ENCODE data around the gene CHD2. TPM values are rescaled to one million over a fixed set of nuclear protein-coding genes. Genes with fewer than 3 reads are reported as not detected.

The CHD2 gene
- total RNA-seq, 1 experiment from 2014 or later = 81.8 TPM

DNA sequence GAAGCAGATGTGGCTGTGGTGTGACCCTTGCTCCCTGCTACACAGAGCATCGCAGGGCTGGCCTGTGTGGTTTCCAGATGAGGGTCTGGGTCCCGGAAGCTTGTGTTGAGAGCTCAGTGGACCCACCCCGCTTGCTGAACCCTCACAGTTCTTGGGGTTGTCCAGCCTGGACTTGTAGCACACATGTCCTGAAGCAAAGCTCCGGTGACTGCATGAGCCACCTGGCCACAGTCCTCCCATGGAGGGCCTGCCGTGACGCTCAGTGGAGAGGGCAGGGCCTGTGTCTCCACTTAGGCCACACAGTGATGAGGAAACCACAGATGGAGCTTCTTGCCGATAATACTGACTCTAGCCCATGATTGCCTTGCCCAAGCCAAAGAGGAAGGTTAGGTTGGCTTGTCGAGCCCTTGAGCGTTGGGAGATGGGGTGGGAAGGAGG lies 126.3 kb downstream of the CHD2 start:
- H3K27ac ChIP-seq (ENCODE audit: low read length) = 0 out of 2 replicates have a peak overlapping the region, but pooled peaks have one; percentile 2
- POLR2A ChIA-PET = no interaction called here
- no peak for ATAC-seq
- TF ChIP-seq CTCF (IDR thresholded peaks at IDR 0.05) = no peak
- TF ChIP-seq SIN3A (IDR thresholded peaks at IDR 0.05; ENCODE audit: borderline replicate concordance, insufficient read depth, low read depth, low read length) = no peak
- no peak for TF ChIP-seq TCF7L2 (IDR thresholded peaks at IDR 0.05; ENCODE audit: low read depth, low read length)
- TF ChIP-seq POLR2AphosphoS5 (IDR thresholded peaks at IDR 0.05; ENCODE audit: low read depth, low read length) = no peak
- no peaks in the 10 kb centered on the region for H3K27me3 ChIP-seq (ENCODE audit: control insufficient read depth, insufficient read depth, low read length)
- no peak for DNase-seq (ENCODE audit: low read depth, low spot score)
- peaks cover 44% of the 10 kb centered on the region for H3K4me1 ChIP-seq (ENCODE audit: control insufficient read depth, insufficient read depth, low read length)
- intact Hi-C loops (cut with micrococcal nuclease; ENCODE audit: unreplicated experiment) = no loop called here
- BruUV-seq (replicated peaks) = no TSS peak
- in situ Hi-C loops (cut with HindIII; ENCODE audit: low pct_unique_long_range_greater_than_20kb, low sequenced_read_pairs) = no loop called here
- CTCF ChIA-PET = no interaction called here
- peaks cover 43% of the 10 kb centered on the region for H3K36me3 ChIP-seq (ENCODE audit: control insufficient read depth, insufficient read depth, low read length)
- H3K9me3 ChIP-seq (ENCODE audit: control insufficient read depth, insufficient read depth, low read depth, low read length) = no peaks in the 10 kb centered on the region
- no peak overlapping the region for H3K4me3 ChIP-seq (ENCODE audit: low read depth in 2 of 2, low read length in 2 of 2)

DNA sequence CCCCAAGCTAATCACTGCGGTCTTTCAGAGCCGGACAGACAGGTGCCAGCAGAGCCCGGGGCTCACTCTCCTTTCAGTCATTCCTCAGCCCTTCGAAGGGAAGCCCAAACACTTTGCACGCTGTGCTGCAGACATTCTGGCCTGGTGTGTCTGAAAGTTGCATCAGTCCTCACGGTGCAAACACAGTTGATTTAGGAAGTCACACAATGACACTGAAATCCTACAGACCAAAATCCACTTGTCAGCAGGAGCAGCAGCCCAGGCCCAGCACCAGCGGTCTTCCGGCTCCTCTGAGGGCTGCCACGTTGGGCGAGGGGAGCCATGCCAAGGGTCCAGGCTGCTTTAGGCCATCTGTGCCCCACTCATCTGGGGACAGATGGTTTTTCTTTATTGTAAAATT lies 127.3 kb downstream of the CHD2 start:
- H3K27me3 ChIP-seq (ENCODE audit: control insufficient read depth, insufficient read depth, low read length) = no peaks in the 10 kb centered on the region
- intact Hi-C loops (cut with micrococcal nuclease; ENCODE audit: unreplicated experiment) (no loop called here), in situ Hi-C loops (cut with HindIII; ENCODE audit: low pct_unique_long_range_greater_than_20kb, low sequenced_read_pairs) (no loop called here)
- ChIA-PET CTCF (interaction anchor here (0.7 to 3.5 kb wide), 2 partner anchors 1092 to 1253 kb away, joined by 4 to 53 read pairs; no protein-coding TSS in a partner anchor), POLR2A (interaction anchor here (0.6 kb wide), 1 partner anchor 447 kb away, joined by 3 read pairs; no protein-coding TSS in a partner anchor)
- peaks cover 44% of the 10 kb centered on the region for H3K4me1 ChIP-seq (ENCODE audit: control insufficient read depth, insufficient read depth, low read length)
- no TSS peak for BruUV-seq (replicated peaks)
- TF ChIP-seq POLR2AphosphoS5 (IDR thresholded peaks at IDR 0.05; ENCODE audit: low read depth, low read length) = 0 out of 2 replicates have a peak, but pooled peaks have one; percentile 3
- no peak for TF ChIP-seq SIN3A (IDR thresholded peaks at IDR 0.05; ENCODE audit: borderline replicate concordance, insufficient read depth, low read depth, low read length)
- no peaks in the 10 kb centered on the region for H3K9me3 ChIP-seq (ENCODE audit: control insufficient read depth, insufficient read depth, low read depth, low read length)
- peaks cover 37% of the 10 kb centered on the region for H3K36me3 ChIP-seq (ENCODE audit: control insufficient read depth, insufficient read depth, low read length)
- ATAC-seq (no peak), DNase-seq (ENCODE audit: low read depth, low spot score) (no peak)
- no peak overlapping the region for H3K4me3 ChIP-seq (ENCODE audit: low read depth in 2 of 2, low read length in 2 of 2)
- peak overlapping the region; percentile 35; the same call in 1 of the 2 replicates for H3K27ac ChIP-seq (ENCODE audit: low read length)

- Histone ChIP-seq H3K27me3 (ENCODE audit: control insufficient read depth, insufficient read depth, low read length) (no peaks in the 10 kb centered on the region), H3K4me1 (ENCODE audit: control insufficient read depth, insufficient read depth, low read length) (peaks cover 44% of the 10 kb centered on the region), H3K9me3 (ENCODE audit: control insufficient read depth, insufficient read depth, low read depth, low read length) (no peaks in the 10 kb centered on the region), H3K36me3 (ENCODE audit: control insufficient read depth, insufficient read depth, low read length) (peaks cover 33% of the 10 kb centered on the region), H3K4me3 (ENCODE audit: low read depth in 2 of 2, low read length in 2 of 2) (no peak overlapping the region), H3K27ac (ENCODE audit: low read length) (peak overlapping the region; percentile 65)
- TF ChIP-seq SIN3A (IDR thresholded peaks at IDR 0.05; ENCODE audit: borderline replicate concordance, insufficient read depth, low read depth, low read length) (no peak), TCF7L2 (IDR thresholded peaks at IDR 0.05; ENCODE audit: low read depth, low read length) (no peak), CTCF (IDR thresholded peaks at IDR 0.05) (no peak), POLR2AphosphoS5 (IDR thresholded peaks at IDR 0.05; ENCODE audit: low read depth, low read length) (no peak), REST (IDR thresholded peaks at IDR 0.05; ENCODE audit: insufficient read depth in 1 of 2, low read depth in 2 of 2, low read length in 1 of 2) (no peak)
- intact Hi-C loops (cut with micrococcal nuclease; ENCODE audit: unreplicated experiment) = no loop called here
- DNase-seq (ENCODE audit: low read depth, low spot score) = no peak
- no TSS peak for BruUV-seq (replicated peaks)
- CTCF ChIA-PET = interaction anchor here (0.5 to 3.5 kb wide), 3 partner anchors 584 to 1253 kb away, joined by 4 to 53 read pairs (median 7); no protein-coding TSS in a partner anchor
- POLR2A ChIA-PET = interaction anchor here (0.6 kb wide), 1 partner anchor 446 kb away, joined by 3 read pairs; no protein-coding TSS in a partner anchor
- 0 out of 2 replicates have a peak, but pooled peaks have one; percentile 2 for ATAC-seq
- in situ Hi-C loops (cut with HindIII; ENCODE audit: low pct_unique_long_range_greater_than_20kb, low sequenced_read_pairs) = no loop called here
Observed at GRCh38 chr15:93028111-93028631, 128.0 kb downstream of the CHD2 start.
